Kidney (tissue), 14 donors: Measurements from ENCODE around the gene MYH7B. TPM values are rescaled to one million over a fixed set of nuclear protein-coding genes. Genes with fewer than 3 reads are reported as not detected.

ENCODE experiments used
- DNase-seq, 5 donors: peaks; one replicate each; pipeline ENCODE4 v3.0.0-alpha.2; 2013 to 2020
- FAIRE-seq: peaks from 2 replicates; lab custom pipeline; 2012; peaks lifted over from hg19 to GRCh38; lab: Jason Lieb, UNC
- H3K27ac ChIP-seq, 2 donors: one replicate each; pipeline ENCODE4 v1.7.0; 2013; ENCODE audit warnings: low read depth in 2 of 2, low read length in 2 of 2, inconsistent platforms in 1 of 2
- H3K27me3 ChIP-seq: one replicate; pipeline ENCODE4 v1.7.1; 2013; ENCODE audit warnings: low read length, inconsistent platforms; ENCODE audit not compliant: control insufficient read depth, insufficient read depth
- H3K36me3 ChIP-seq, 3 donors: one replicate each; pipeline versions ENCODE4 v1.7.0 to v1.7.1; 2013; ENCODE audit warnings: low read length in 3 of 3, control low read depth in 1 of 3, inconsistent platforms in 1 of 3; ENCODE audit not compliant: insufficient read depth in 3 of 3, control insufficient read depth in 2 of 3
- H3K4me1 ChIP-seq, 3 donors: one replicate each; pipeline versions ENCODE4 v1.7.0 to v1.7.1; 2013; ENCODE audit warnings: low read length in 3 of 3, inconsistent platforms in 1 of 3, low read depth in 1 of 3; ENCODE audit not compliant: control insufficient read depth in 2 of 3, insufficient read depth in 2 of 3
- H3K4me3 ChIP-seq, 3 donors: one replicate each; pipeline versions ENCODE4 v1.7.0 to v1.8.1; 2013; ENCODE audit warnings: low read length in 3 of 3, control low read depth in 1 of 3, inconsistent platforms in 1 of 3
- H3K9ac ChIP-seq, 3 donors: one replicate each; pipeline versions ENCODE4 v1.7.0 to v1.7.1; 2013; ENCODE audit warnings: low read length in 3 of 3, control low read depth in 1 of 3, inconsistent platforms in 1 of 3
- H3K9me3 ChIP-seq, 3 donors: one replicate each; pipeline versions ENCODE4 v1.7.0 to v1.7.1; 2013; ENCODE audit warnings: low read length in 3 of 3, control low read depth in 1 of 3, inconsistent platforms in 1 of 3; ENCODE audit not compliant: control insufficient read depth in 2 of 3, insufficient read depth in 1 of 3
- intact Hi-C: fragments of 100-400 bp; cut with DNase I; formaldehyde crosslinking; loops from one replicate; pipeline ENCODE4 v1.11.1; 2022
- polyA plus RNA-seq: library from polyadenylated mRNA; stranded (reverse); fragments of 350-450 nt; fragmentation: Illumina TruSeq; extraction: RNeasy Lipid Tissue Mini Kit (QIAGEN cat#74804); gene quantifications from one replicate; pipeline ENCODE4 v1.2.3, GENCODE V29; 2014; ENCODE audit warnings: low read depth, low replicate concordance; ENCODE audit not compliant: insufficient read depth
- total RNA-seq: library from RNA; stranded (reverse); fragmentation: NEBNext Ultra II Directional; extraction: Animal tissue kit (Norgen Biotek cat#: 25700); gene quantifications from one replicate; pipeline ENCODE4 v1.2.1, GENCODE V29; 2021
- TF ChIP-seq, protein P1 (sequence below): IDR thresholded peaks from 3 replicates; pipeline ENCODE4 v1.5.1; 2012; ENCODE audit warnings: mild to moderate bottlenecking, moderate library complexity, borderline replicate concordance; ENCODE audit not compliant: insufficient read depth; ENCODE audit errors: extremely low read depth
- donor health status: control.
- donor health status: control.
- donor health status: control.
- donor health status: control.
- donor health status: control.
- donor health status: DM: yes; HTN: yes; CAD: no.
- donor health status: Normal renal cell carcinoma (clear cell type).

Gene MYH7B
- total and polyA plus RNA-seq, 2 donors from 2014 or later = 0.76 to 3.7 TPM

DNA sequence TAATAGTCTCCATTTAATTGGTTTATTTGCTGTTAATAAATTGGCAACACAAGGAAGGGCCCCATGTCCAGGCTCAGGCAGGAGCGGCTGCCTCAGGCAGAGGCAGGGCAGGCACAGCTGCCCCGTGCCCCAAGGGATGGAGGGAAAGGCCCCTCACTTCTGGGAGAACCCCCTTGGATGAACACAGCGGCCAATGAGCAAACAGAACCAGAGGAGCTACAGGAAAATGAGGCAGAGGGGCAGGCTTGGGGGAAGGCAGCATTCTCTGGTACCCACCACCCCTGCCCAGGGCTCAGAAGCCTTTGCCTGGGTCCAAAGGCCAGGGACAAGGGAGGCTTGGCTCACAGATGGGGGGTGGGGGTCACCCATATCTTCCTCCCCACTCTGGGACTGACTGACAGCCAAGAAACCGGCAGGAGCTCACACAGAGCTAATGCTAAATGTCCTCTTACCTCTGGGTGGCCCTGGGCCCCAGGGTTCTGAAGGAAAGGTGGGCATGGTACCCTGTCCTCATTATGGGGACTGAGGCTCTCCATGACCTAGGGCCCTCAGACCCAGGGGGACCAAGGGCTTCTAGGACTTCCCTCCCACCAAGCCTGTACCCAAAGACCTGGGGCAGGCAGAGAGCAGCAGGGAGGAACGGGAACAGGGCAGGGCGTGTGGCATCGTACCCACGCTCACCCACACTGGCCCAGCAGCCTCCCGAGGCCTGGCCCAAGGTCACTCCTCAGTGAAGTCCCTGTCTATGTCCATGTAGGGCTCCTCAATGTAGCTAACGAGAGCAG lies 47.0 kb downstream of the MYH7B start:
- DNase-seq (peak in 2 of 5 donors; percentile 15), FAIRE-seq (no peak)
- Histone ChIP-seq H3K36me3 (peaks cover 0 to 54% (median 44%) of the 10 kb centered on the region in 3 donors), H3K9ac (no peak overlapping the region), H3K4me1 (no peaks in the 10 kb centered on the region), H3K4me3 (no peak overlapping the region), H3K9me3 (no peaks in the 10 kb centered on the region), H3K27ac (no peak overlapping the region), H3K27me3 (no peaks in the 10 kb centered on the region)
- TF ChIP-seq, protein P1, sequence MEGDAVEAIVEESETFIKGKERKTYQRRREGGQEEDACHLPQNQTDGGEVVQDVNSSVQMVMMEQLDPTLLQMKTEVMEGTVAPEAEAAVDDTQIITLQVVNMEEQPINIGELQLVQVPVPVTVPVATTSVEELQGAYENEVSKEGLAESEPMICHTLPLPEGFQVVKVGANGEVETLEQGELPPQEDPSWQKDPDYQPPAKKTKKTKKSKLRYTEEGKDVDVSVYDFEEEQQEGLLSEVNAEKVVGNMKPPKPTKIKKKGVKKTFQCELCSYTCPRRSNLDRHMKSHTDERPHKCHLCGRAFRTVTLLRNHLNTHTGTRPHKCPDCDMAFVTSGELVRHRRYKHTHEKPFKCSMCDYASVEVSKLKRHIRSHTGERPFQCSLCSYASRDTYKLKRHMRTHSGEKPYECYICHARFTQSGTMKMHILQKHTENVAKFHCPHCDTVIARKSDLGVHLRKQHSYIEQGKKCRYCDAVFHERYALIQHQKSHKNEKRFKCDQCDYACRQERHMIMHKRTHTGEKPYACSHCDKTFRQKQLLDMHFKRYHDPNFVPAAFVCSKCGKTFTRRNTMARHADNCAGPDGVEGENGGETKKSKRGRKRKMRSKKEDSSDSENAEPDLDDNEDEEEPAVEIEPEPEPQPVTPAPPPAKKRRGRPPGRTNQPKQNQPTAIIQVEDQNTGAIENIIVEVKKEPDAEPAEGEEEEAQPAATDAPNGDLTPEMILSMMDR = no peak
- intact Hi-C loops = no loop called here

DNA sequence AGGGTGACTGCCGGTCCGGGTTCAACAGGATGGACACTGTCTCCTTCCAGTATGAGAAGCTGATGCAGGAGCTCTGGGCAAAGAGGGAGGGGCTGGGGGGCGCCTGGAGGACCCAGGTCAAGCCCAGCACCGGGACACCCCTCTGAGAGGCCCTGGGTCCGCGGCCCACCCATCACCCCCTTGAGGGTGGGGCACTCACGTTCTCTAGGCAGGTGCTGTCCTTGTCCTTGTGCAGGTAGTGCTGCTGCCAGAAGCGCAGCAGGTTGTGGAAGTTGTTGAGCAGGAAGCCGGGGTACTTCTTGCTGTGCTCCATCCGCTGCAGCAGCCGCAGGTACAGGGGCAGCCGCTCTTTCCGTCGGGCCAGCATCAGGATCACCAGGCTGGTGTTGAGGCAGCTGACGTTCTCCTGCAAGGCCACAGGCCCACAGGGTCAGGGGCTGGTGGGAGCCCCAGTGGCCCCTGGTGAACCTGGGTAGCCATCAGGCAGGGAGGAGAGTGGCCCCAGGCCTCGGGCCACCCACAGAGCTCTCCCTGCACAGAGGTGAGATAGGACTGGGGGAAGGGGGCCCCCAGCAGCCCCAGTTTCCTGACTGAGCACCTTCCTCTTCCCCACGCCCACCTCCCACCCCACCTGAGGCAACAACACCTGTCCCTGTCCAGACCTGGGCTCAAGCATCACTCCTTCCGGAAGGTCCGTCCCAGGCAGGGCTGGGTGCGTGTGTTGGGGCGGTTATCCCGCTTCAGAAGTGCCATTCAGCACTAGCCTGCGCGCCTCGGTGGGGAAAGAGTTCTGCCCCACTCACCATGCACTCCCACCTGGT lies 47.8 kb downstream of the MYH7B start:
- DNase-seq = peak in 2 of 5 donors; percentile 25 to 59
- intact Hi-C loops = no loop called here
- H3K36me3 ChIP-seq = peaks cover 2 to 57% (median 52%) of the 10 kb centered on the region in 3 donors
- H3K27me3 ChIP-seq = no peaks in the 10 kb centered on the region
- TF ChIP-seq, protein P1 = no peak
- no peaks in the 10 kb centered on the region for H3K4me1 ChIP-seq
- no peak for FAIRE-seq
- H3K9me3 ChIP-seq = no peaks in the 10 kb centered on the region
- no peak overlapping the region for H3K9ac ChIP-seq
- H3K27ac ChIP-seq = no peak overlapping the region
- no peak overlapping the region for H3K4me3 ChIP-seq

DNA sequence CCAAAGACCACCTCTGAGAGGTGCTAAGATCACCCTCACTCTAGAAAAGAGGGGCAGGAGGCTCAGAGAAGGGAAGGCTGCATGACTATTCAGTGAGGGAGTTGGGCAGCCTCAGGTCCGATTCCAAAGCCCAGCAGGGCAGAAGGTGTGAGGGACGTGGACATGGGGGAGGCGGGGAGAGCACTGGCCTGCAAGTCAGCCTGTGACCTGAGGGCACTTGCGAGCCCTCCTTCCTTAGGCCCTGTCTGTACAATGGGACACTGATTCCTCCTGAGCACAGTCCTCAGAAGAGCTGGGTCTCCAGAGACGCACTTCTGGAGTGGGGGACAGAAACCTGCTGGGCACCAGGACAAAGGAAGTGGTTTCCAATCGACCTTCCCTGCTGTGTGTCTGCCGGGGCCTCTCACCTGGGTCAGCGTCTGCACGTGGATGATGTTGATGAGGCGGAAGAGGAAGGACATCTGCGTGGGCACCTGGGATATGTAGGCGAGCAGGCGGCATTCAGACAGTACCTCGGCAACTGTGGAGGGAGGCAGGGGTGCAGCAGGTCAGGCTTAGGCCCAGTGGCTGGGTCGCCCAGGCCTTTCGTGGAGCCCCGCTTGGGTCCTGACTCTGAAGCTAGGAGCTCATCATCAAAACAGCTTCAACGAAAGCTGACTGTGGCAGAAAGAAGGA lies 48.5 kb downstream of the MYH7B start:
- peaks cover 2 to 60% (median 60%) of the 10 kb centered on the region in 3 donors for H3K36me3 ChIP-seq
- FAIRE-seq = no peak
- H3K9ac ChIP-seq = no peak overlapping the region
- no peak overlapping the region for H3K27ac ChIP-seq
- intact Hi-C loops = no loop called here
- no peaks in the 10 kb centered on the region for H3K27me3 ChIP-seq
- no peaks in the 10 kb centered on the region for H3K9me3 ChIP-seq
- no peak overlapping the region for H3K4me3 ChIP-seq
- peak in 2 of 5 donors; percentile 31 to 45 for DNase-seq
- TF ChIP-seq, protein P1 = no peak
- H3K4me1 ChIP-seq = no peaks in the 10 kb centered on the region
